Tibial nerve (tissue), 4 donors: Measurements from ENCODE around the gene UNC45A. TPM values are rescaled to one million over a fixed set of nuclear protein-coding genes. Genes with fewer than 3 reads are reported as not detected.

Experiments used
- DNase-seq, 2 donors: peaks; one replicate each; pipeline ENCODE4 v3.0.0-alpha.2; 2019; ENCODE audit warnings: low spot score in 2 of 2
- H3K27ac ChIP-seq, 4 donors: fragments of 200-600 bp; sonication (generic) in 3 of 4; one replicate each; pipeline ENCODE4 v1.5.1; 2017 to 2019; ENCODE audit warnings: mild to moderate bottlenecking in 1 of 4
- H3K27me3 ChIP-seq, 2 donors: fragments of 200-600 bp; sonication (generic) in 1 of 2; one replicate each; pipeline versions ENCODE4 v1.5.1 to v1.6.0; 2017 to 2019
- H3K36me3 ChIP-seq, 3 donors: fragments of 200-600 bp; sonication (generic); one replicate each; pipeline ENCODE4 v1.5.1; 2018 to 2019
- H3K4me1 ChIP-seq, 4 donors: fragments of 200-600 bp; sonication (generic) in 3 of 4; one replicate each; pipeline ENCODE4 v1.5.1; 2017 to 2019
- H3K4me3 ChIP-seq, 4 donors: fragments of 200-600 bp; sonication (generic) in 3 of 4; one replicate each; pipeline ENCODE4 v1.5.1; 2017 to 2019; ENCODE audit warnings: mild to moderate bottlenecking in 1 of 4, moderate library complexity in 1 of 4
- H3K9me3 ChIP-seq, 4 donors: fragments of 200-600 bp; sonication (generic) in 3 of 4; one replicate each; pipeline ENCODE4 v1.5.1; 2017 to 2019
- EP300 ChIP-seq, 2 donors: sonication (generic); formaldehyde crosslinking; IDR thresholded peaks; one replicate each; pipeline ENCODE4 v1.6.1; 2017; ENCODE audit warnings: antibody characterized with exemption in 2 of 2, mild to moderate bottlenecking in 1 of 2
- POLR2A ChIP-seq, 2 donors: fragments of 450-650 bp; IDR thresholded peaks; one replicate each; pipeline ENCODE4 v1.6.1; 2017; ENCODE audit warnings: antibody characterized with exemption in 2 of 2, mild to moderate bottlenecking in 2 of 2, moderate library complexity in 2 of 2
- WGBS, 2 donors: methylation state at CpG; one replicate each; pipeline ENCODE4 v1.1.5; 2018; 5-methylcytosine and 5-hydroxymethylcytosine counted together
- total RNA-seq, 4 donors: library from RNA; depleted of rRNA; stranded (reverse); fragments of >200 nt; gene quantifications; one replicate each; pipeline ENCODE4 v1.1.0, GENCODE V29; 2016
- TF ChIP-seq, protein P1 (sequence below), 5 experiments: fragments of 200-600 bp in 3 of 5; fragments of 450-650 bp in 2 of 5; sonication (generic) in 3 of 5; IDR thresholded peaks; one replicate each; pipeline ENCODE4 v1.5.1; 2016 to 2019; ENCODE audit warnings: antibody characterized with exemption in 5 of 5, mild to moderate bottlenecking in 3 of 5, moderate library complexity in 2 of 5

Gene UNC45A
- total RNA-seq, 4 donors from 2014 or later: 47.7 to 64.2 (median 58.4) TPM

DNA sequence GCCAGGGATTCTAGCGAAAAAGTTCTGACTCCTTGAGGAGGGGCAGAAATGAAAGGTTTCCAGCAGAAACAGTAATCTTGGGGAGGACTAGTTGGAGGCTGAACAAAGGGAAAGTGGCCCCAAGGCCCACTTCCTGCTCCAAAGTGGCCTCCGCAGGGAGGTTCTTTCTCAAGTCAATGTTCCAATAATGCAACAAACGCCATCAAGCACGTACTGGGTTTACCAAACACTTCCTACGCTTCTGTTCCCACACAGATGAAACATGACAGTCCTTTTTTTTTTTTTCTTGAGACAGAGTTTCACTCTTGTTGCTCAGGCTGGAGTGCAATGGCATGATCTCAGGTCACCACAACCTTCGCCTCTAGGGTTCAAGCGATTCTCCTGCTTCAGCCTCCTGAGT, 10.0 kb downstream of the UNC45A start:
- DNase-seq: no peak
- H3K36me3 ChIP-seq: peaks cover 5 to 100% (median 55%) of the 10 kb centered on the region in 3 donors
- no peaks in the 10 kb centered on the region for H3K27me3 ChIP-seq
- TF ChIP-seq POLR2A (IDR thresholded peaks at IDR 0.05) (no peak), EP300 (IDR thresholded peaks at IDR 0.05) (no peak)
- TF ChIP-seq, protein P1, sequence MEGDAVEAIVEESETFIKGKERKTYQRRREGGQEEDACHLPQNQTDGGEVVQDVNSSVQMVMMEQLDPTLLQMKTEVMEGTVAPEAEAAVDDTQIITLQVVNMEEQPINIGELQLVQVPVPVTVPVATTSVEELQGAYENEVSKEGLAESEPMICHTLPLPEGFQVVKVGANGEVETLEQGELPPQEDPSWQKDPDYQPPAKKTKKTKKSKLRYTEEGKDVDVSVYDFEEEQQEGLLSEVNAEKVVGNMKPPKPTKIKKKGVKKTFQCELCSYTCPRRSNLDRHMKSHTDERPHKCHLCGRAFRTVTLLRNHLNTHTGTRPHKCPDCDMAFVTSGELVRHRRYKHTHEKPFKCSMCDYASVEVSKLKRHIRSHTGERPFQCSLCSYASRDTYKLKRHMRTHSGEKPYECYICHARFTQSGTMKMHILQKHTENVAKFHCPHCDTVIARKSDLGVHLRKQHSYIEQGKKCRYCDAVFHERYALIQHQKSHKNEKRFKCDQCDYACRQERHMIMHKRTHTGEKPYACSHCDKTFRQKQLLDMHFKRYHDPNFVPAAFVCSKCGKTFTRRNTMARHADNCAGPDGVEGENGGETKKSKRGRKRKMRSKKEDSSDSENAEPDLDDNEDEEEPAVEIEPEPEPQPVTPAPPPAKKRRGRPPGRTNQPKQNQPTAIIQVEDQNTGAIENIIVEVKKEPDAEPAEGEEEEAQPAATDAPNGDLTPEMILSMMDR (IDR thresholded peaks at IDR 0.05): no peak
- no peak overlapping the region for H3K27ac ChIP-seq
- no peaks in the 10 kb centered on the region for H3K4me1 ChIP-seq
- H3K9me3 ChIP-seq: no peaks in the 10 kb centered on the region
- no peak overlapping the region for H3K4me3 ChIP-seq
- WGBS, 2 donors: 88 to 96% methylated on average over 7 of the region's 7 CpGs

GRCh38 chr15:90946538-90946937, 11.5 kb downstream of the UNC45A start:
- no peaks in the 10 kb centered on the region for H3K9me3 ChIP-seq
- peaks cover 5 to 100% (median 45%) of the 10 kb centered on the region in 3 donors for H3K36me3 ChIP-seq
- H3K27me3 ChIP-seq: no peaks in the 10 kb centered on the region
- no peak overlapping the region for H3K27ac ChIP-seq
- DNase-seq: no peak
- no peaks in the 10 kb centered on the region for H3K4me1 ChIP-seq
- no peak overlapping the region for H3K4me3 ChIP-seq
- no peak for TF ChIP-seq EP300 (IDR thresholded peaks at IDR 0.05)
- TF ChIP-seq, protein P1 (IDR thresholded peaks at IDR 0.05): no peak
- no peak for TF ChIP-seq POLR2A (IDR thresholded peaks at IDR 0.05)
- WGBS, 2 donors: 89 to 93% methylated on average over 8 to 16 of the region's 16 CpGs

GRCh38 chr15:90946941-90947576, 12.0 kb downstream of the UNC45A start:
- H3K27ac ChIP-seq: no peak overlapping the region
- TF ChIP-seq POLR2A (IDR thresholded peaks at IDR 0.05): no peak
- no peak for TF ChIP-seq EP300 (IDR thresholded peaks at IDR 0.05)
- H3K4me3 ChIP-seq: no peak overlapping the region
- H3K27me3 ChIP-seq: no peaks in the 10 kb centered on the region
- no peaks in the 10 kb centered on the region for H3K4me1 ChIP-seq
- WGBS, 2 donors: 90 to 95% methylated on average over 7 to 8 of the region's 8 CpGs
- no peaks in the 10 kb centered on the region for H3K9me3 ChIP-seq
- DNase-seq: no peak
- H3K36me3 ChIP-seq: peaks cover 2 to 100% (median 43%) of the 10 kb centered on the region in 3 donors

- TF ChIP-seq, protein P1 (IDR thresholded peaks at IDR 0.05): no peak
- no peak for TF ChIP-seq POLR2A (IDR thresholded peaks at IDR 0.05)
- no peak for TF ChIP-seq EP300 (IDR thresholded peaks at IDR 0.05)
- H3K9me3 ChIP-seq: no peaks in the 10 kb centered on the region
- 93% methylated on average over 15 to 16 of the region's 18 CpGs for WGBS, 2 donors
- H3K27ac ChIP-seq: no peak overlapping the region
- peaks cover 0 to 100% (median 40%) of the 10 kb centered on the region in 3 donors for H3K36me3 ChIP-seq
- DNase-seq: no peak
- H3K4me1 ChIP-seq: no peaks in the 10 kb centered on the region
- H3K27me3 ChIP-seq: no peaks in the 10 kb centered on the region
- no peak overlapping the region for H3K4me3 ChIP-seq
Observed at GRCh38 chr15:90947577-90948357, 12.7 kb downstream of the UNC45A start.

- no peak overlapping the region for H3K27ac ChIP-seq
- no peaks in the 10 kb centered on the region for H3K27me3 ChIP-seq
- H3K4me3 ChIP-seq: no peak overlapping the region
- TF ChIP-seq, protein P1 (IDR thresholded peaks at IDR 0.05): no peak
- TF ChIP-seq EP300 (IDR thresholded peaks at IDR 0.05) (no peak), POLR2A (IDR thresholded peaks at IDR 0.05) (no peak)
- H3K36me3 ChIP-seq: peaks cover 0 to 100% (median 36%) of the 10 kb centered on the region in 3 donors
- no peak for DNase-seq
- no peaks in the 10 kb centered on the region for H3K9me3 ChIP-seq
- H3K4me1 ChIP-seq: no peaks in the 10 kb centered on the region
- WGBS, 2 donors: 94 to 95% methylated on average over 2 to 8 of the region's 8 CpGs
Observed at GRCh38 chr15:90948506-90948905, 13.4 kb downstream of the UNC45A start.
